ENCODE data around the gene UBAC1.
"Not testable (repeated sequence)": the region's sequence is repeated elsewhere in the genome, so short reads cannot be mapped to it uniquely, and the experiment has no call there.

UBAC1 gene

DNA sequence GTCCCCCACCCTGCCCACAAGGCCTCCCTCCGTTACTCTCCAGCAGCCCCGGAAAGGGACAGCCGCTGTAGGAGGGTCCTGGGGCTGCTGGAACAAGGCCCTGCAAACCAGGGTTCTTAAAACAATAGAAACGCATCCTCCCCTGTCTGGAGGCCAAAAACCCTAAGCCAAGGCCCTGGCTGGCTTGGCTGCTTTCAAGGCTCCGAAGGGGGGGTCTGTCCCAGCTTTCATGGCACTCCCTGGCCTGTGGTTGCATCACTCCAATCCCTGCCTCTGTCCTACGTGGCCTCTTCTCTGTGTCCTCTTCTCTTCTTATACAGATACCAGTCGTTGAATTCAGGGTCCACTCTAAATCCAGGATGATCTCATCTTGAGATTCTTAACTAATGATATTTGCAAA lies 7.4 kb upstream of the UBAC1 start:
- CTCF ChIA-PET: interaction anchor here (0.5 to 3.5 kb wide), 12 partner anchors 9 to 365 kb away, joined by 3 to 46 read pairs (median 6); no protein-coding TSS in a partner anchor

DNA sequence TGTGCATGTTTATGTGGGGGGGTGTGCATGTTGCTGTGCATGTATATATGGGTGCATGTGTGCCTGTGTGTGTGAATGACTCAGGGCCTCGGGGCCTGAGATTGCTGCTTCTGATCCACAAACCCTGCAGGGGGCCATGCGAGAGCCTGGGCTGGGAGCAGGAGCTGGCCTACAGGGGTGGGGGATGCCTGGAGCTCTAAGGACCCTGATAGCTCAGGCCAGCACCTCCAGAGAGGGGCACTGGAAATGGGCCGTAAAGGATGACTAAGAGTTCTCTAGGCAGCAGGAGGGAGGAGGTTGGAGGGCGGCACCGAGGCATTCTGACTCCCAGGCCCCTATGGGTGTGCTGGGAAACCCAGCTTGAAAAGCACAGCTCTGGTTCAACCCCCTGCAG lies 6.9 kb upstream of the UBAC1 start:
- TF ChIP-seq, protein P1, sequence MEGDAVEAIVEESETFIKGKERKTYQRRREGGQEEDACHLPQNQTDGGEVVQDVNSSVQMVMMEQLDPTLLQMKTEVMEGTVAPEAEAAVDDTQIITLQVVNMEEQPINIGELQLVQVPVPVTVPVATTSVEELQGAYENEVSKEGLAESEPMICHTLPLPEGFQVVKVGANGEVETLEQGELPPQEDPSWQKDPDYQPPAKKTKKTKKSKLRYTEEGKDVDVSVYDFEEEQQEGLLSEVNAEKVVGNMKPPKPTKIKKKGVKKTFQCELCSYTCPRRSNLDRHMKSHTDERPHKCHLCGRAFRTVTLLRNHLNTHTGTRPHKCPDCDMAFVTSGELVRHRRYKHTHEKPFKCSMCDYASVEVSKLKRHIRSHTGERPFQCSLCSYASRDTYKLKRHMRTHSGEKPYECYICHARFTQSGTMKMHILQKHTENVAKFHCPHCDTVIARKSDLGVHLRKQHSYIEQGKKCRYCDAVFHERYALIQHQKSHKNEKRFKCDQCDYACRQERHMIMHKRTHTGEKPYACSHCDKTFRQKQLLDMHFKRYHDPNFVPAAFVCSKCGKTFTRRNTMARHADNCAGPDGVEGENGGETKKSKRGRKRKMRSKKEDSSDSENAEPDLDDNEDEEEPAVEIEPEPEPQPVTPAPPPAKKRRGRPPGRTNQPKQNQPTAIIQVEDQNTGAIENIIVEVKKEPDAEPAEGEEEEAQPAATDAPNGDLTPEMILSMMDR (conservative IDR thresholded peaks at IDR 0.05; ENCODE audit: low read depth): no peak
- POLR2A ChIA-PET (ENCODE audit: low non-redundant PET): no interaction called here
- no peak for DNase-seq (ENCODE audit: low spot score)
- CTCF ChIA-PET: interaction anchor here (0.5 to 3.5 kb wide), 26 partner anchors 8 to 414 kb away, joined by 3 to 46 read pairs (median 4); no protein-coding TSS in a partner anchor
- no peak overlapping the region for H3K27ac ChIP-seq

More for the DNA sequence above, 7.4 kb upstream of the UBAC1 start:
- DNase-seq (ENCODE audit: low spot score): no peak
- no peak overlapping the region for H3K27ac ChIP-seq
- POLR2A ChIA-PET (ENCODE audit: low non-redundant PET): no interaction called here
- TF ChIP-seq, protein P1 (conservative IDR thresholded peaks at IDR 0.05; ENCODE audit: low read depth): no peak

DNA sequence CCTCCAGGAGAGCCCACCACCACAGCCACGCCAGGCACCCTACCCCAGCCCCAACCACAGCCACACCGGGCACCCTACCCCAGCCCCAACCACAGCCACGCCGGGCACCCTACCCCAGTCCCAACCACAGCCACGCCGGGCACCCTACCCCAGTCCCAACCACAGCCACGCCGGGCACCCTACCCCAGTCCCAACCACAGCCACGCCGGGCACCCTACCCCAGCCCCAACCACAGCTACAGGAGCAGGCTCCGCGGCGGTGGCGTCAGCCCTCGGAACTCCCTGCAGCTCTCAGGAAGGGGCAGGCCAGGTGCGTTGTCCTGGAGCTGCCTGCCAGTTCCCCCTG lies 5.7 kb upstream of the UBAC1 start:
- DNase-seq (ENCODE audit: low spot score); POLR2A ChIA-PET (ENCODE audit: low non-redundant PET); H3K27ac ChIP-seq: not testable (repeated sequence)
- CTCF ChIA-PET: interaction anchor here (0.6 to 3.5 kb wide), 23 partner anchors 8 to 1321 kb away, joined by 3 to 46 read pairs (median 4); no protein-coding TSS in a partner anchor

DNA sequence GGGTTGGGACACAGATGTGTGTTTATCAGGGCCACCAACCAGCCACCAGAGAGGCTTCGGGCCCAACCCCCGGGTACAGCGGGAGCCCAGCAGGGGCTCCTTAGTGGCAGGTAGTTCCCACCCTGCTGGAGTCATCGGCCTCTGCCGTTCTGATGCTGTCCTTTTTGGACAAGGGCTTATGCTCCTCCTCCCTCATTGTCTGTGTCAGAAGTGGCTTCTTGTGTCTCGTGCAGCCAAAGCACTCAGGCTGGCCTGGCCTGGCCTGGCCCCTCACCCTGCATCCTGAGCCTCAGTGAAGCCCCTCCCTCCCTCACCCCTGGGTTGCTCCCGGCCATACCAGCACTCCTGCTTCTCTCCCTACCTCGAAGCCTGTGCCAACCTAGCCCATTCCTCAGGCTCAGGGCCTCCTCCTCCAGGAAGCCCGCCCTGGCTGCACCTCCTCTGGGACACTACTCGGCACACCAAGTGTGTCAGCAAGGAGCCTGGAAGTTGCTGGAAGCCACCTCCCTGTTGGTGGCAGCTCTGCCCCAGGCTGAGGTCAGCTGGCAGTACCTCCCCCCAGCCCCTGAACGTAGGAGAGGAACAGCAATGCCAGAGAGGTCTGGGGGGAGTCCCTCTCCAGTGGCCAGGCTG lies 4.1 kb upstream of the UBAC1 start:
- TF ChIP-seq, protein P1 (conservative IDR thresholded peaks at IDR 0.05; ENCODE audit: low read depth): no peak
- DNase-seq (ENCODE audit: low spot score): no peak
- ChIA-PET CTCF (interaction anchor here (0.8 to 3.5 kb wide), 2 partner anchors 156 to 262 kb away, joined by 3 to 46 read pairs; no protein-coding TSS in a partner anchor), POLR2A (ENCODE audit: low non-redundant PET) (no interaction called here)
- H3K27ac ChIP-seq: no peak overlapping the region

DNA sequence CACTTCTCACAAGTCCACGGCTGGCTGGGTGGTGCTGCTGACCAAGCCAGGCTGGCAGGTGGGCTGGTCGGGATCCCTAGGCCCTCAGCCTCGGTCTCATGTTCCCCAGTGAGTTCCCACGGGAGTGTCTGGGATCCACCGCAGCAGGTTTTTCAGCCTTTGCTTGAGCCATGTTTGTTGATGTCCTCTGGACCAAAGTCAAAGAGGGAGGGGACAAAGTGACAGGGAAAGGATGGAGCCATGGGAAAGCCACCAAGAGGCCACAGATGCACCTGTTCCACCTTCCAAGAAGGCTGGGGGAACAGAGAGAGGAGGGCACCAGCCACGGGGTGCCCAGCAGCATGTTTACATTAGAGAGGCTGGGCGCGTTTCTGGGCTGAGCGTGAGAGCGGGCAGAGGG lies 2.8 kb upstream of the UBAC1 start:
- POLR2A ChIA-PET (ENCODE audit: low non-redundant PET): no interaction called here
- TF ChIP-seq, protein P1 (conservative IDR thresholded peaks at IDR 0.05; ENCODE audit: low read depth): no peak
- no peak overlapping the region for H3K27ac ChIP-seq
- no peak for DNase-seq (ENCODE audit: low spot score)
- CTCF ChIA-PET: interaction anchor here (1.0 kb wide), 2 partner anchors 98 to 459 kb away, joined by 3 read pairs; no protein-coding TSS in a partner anchor

DNA sequence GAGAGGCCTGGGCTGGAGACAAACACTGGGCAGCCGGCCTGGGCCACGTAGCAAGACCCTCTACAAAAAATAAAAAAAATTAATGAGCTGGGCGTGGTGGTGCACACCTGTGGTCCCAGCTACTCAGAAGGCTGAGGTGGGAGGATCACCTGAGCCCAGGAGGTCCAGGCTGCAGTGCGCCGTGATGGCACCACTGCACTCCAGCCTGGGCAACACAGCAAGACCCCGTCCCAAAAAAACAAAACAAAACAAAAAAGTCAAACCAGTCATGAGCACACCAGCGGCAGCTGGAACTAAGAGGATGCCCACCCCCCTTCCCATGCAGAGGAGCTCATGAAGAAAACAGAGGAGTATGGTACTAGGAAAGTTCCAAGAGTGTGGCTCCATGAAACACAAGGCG lies 2.2 kb upstream of the UBAC1 start:
- DNase-seq (ENCODE audit: low spot score): no peak
- TF ChIP-seq, protein P1 (conservative IDR thresholded peaks at IDR 0.05; ENCODE audit: low read depth): no peak
- ChIA-PET POLR2A (ENCODE audit: low non-redundant PET) (no interaction called here), CTCF (interaction anchor here (0.5 to 1.0 kb wide), 3 partner anchors 98 to 458 kb away, joined by 3 read pairs; no protein-coding TSS in a partner anchor)
- no peak overlapping the region for H3K27ac ChIP-seq

DNA sequence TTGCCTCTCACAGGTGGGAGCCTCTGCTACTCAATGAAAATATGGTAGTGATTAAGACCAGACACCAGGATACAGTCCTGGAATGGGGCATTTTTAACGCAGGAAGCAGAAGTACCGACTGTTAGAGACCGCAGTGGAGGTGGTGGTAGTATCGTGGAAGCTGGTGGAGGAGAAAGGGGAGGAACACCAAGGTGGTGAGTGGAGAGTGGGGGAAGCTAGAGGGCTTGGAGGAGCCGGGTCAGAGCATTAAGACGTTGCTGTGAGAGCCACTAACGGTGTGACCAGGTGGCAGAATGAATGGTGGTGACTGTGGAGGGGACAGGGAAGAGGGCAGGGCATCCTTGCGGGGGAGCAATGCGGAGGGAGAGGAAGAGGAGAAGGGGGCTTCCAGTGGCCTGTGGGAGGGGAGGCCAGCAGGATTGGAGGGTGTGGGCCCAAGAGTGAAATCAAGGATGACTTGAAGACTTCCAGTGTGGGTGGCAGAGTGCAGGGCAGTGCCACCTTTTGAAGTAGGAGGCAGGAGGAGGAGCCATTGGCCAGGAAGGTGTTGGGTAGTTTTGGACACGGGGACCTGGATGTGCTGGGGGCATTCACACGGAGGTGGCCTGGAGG lies 1.6 kb upstream of the UBAC1 start:
- no peak overlapping the region for H3K27ac ChIP-seq
- ChIA-PET CTCF (interaction anchor here (0.5 to 1.0 kb wide), 2 partner anchors 97 to 120 kb away, joined by 3 read pairs; no protein-coding TSS in a partner anchor), POLR2A (ENCODE audit: low non-redundant PET) (no interaction called here)
- TF ChIP-seq, protein P1 (conservative IDR thresholded peaks at IDR 0.05; ENCODE audit: low read depth): no peak
- DNase-seq (ENCODE audit: low spot score): no peak

All from RWPE1 (cell line).